ENCODE results near the gene DNASE2B.

- no peak for TF ChIP-seq CTCF (IDR thresholded peaks at IDR 0.05; ENCODE audit: low read depth, low read length)
- TF ChIP-seq MYC (IDR thresholded peaks at IDR 0.05; ENCODE audit: low read depth, low read length): no peak
Measured at GRCh38 chr1:84401156-84401555, 2.9 kb downstream of the DNASE2B start.
